ENCODE data around the gene GANC. TPM values are rescaled to one million over a fixed set of nuclear protein-coding genes. Genes with fewer than 3 reads are reported as not detected.

GANC gene
- total RNA-seq, 6 experiments from 2014 or later = 23.7 to 30.8 (median 29.5) TPM

DNA sequence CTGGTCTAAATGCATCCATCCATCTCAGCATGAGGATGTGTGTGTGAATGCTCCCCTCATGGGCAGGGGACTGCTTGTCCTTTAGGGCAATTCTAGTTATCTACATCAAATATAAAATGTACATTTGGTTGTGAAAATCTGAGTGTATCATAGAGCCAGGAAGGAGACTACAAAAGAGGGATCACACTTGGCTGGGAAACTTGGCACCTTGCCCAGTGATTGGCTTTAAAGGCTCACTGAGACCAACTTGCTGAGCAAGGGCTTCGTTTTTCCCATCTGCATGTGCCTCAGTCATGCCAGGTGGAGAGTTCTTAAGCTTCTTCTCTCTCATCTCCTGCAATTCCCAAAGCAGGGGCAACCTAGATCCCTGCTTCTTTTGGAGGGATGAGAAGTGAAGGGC lies 91.5 kb downstream of the GANC start:
- no peak for DNase-seq
- no peaks in the 10 kb centered on the region; the same call in 1 of the 2 replicates for H3K27me3 Mint-ChIP-seq (ENCODE audit: insufficient read depth)
- no peak overlapping the region for H3K27ac Mint-ChIP-seq
- no peak overlapping the region for H3K4me3 Mint-ChIP-seq
- peaks cover 4% of the 10 kb centered on the region for H3K9me3 Mint-ChIP-seq
- no peak for TF ChIP-seq CTCF (IDR thresholded peaks at IDR 0.05)
- H3K36me3 Mint-ChIP-seq (ENCODE audit: low read depth) = peaks cover 7% of the 10 kb centered on the region; the same call in 1 of the 2 replicates
- H3K4me1 Mint-ChIP-seq (ENCODE audit: low read depth) = peaks cover 9% of the 10 kb centered on the region

- peaks cover 4% of the 10 kb centered on the region for H3K9me3 Mint-ChIP-seq
- H3K4me3 Mint-ChIP-seq = no peak overlapping the region
- H3K4me1 Mint-ChIP-seq (ENCODE audit: low read depth) = peaks cover 25% of the 10 kb centered on the region
- peaks cover 7% of the 10 kb centered on the region; the same call in 1 of the 2 replicates for H3K36me3 Mint-ChIP-seq (ENCODE audit: low read depth)
- no peak for DNase-seq
- H3K27me3 Mint-ChIP-seq (ENCODE audit: insufficient read depth) = no peaks in the 10 kb centered on the region; the same call in 1 of the 2 replicates
- H3K27ac Mint-ChIP-seq = no peak overlapping the region
- no peak for TF ChIP-seq CTCF (IDR thresholded peaks at IDR 0.05)
These were observed 93.0 kb downstream of the GANC start for GRCh38 chr15:42365921-42366550.

- peaks cover 4% of the 10 kb centered on the region for H3K9me3 Mint-ChIP-seq
These were observed 94.0 kb downstream of the GANC start for GRCh38 chr15:42367041-42367440.

DNA sequence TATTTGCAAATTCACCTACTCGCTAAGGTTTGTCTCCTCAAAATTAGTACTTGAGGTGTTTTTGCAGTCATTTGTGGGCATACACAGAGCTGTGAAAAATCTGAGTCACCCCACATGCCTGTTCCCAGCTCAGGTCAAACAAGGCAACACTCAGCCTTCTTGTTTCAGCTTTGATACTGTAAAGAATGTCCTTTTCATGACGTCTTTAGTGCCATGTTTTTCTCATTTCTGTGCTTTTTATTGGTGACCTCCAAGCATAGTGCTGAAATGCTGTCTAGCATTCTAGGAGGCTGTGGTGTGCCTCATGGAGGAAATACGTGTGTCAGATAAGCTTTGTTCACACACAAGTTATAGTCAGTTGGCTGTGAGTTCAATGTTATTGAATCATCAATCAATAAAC lies 95.1 kb downstream of the GANC start:
- Mint-ChIP-seq H3K9me3 (peaks cover 4% of the 10 kb centered on the region), H3K27ac (no peak overlapping the region), H3K27me3 (ENCODE audit: insufficient read depth) (no peaks in the 10 kb centered on the region; the same call in 1 of the 2 replicates), H3K36me3 (ENCODE audit: low read depth) (peaks cover 7% of the 10 kb centered on the region; the same call in 1 of the 2 replicates), H3K4me3 (no peak overlapping the region), H3K4me1 (ENCODE audit: low read depth) (peaks cover 27% of the 10 kb centered on the region)
- no peak for DNase-seq
- no peak for TF ChIP-seq CTCF (IDR thresholded peaks at IDR 0.05)

More at GRCh38 chr15:42367041-42367440, 94.0 kb downstream of the GANC start:
- H3K27me3 Mint-ChIP-seq (ENCODE audit: insufficient read depth) = no peaks in the 10 kb centered on the region; the same call in 1 of the 2 replicates
- no peak for TF ChIP-seq CTCF (IDR thresholded peaks at IDR 0.05)
- DNase-seq = no peak
- H3K27ac Mint-ChIP-seq = no peak overlapping the region
- no peak overlapping the region for H3K4me3 Mint-ChIP-seq
- peaks cover 27% of the 10 kb centered on the region for H3K4me1 Mint-ChIP-seq (ENCODE audit: low read depth)
- H3K36me3 Mint-ChIP-seq (ENCODE audit: low read depth) = peaks cover 7% of the 10 kb centered on the region; the same call in 1 of the 2 replicates

GRCh38 chr15:42371096-42371495 lies 98.1 kb downstream of the GANC start:
- peaks cover 2% of the 10 kb centered on the region; the same call in 1 of the 2 replicates for H3K27me3 Mint-ChIP-seq (ENCODE audit: insufficient read depth)
- peak; percentile 9 for DNase-seq
- H3K27ac Mint-ChIP-seq = no peak overlapping the region; the same call in 1 of the 2 replicates
- peaks cover 4% of the 10 kb centered on the region for H3K9me3 Mint-ChIP-seq
- H3K4me3 Mint-ChIP-seq = no peak overlapping the region
- peak; percentile 60 for TF ChIP-seq CTCF (IDR thresholded peaks at IDR 0.05)
- H3K4me1 Mint-ChIP-seq (ENCODE audit: low read depth) = peaks cover 27% of the 10 kb centered on the region
- peaks cover 7% of the 10 kb centered on the region; the same call in 1 of the 2 replicates for H3K36me3 Mint-ChIP-seq (ENCODE audit: low read depth)
